SHP77 (cell line): ENCODE data around the gene GSG1L.

Experiments
- DNase-seq, 2 experiments: peaks; one replicate each; lab custom pipeline; 2025; lab: John Stamatoyannopoulos, UW

The GSG1L gene

GRCh38 chr16:28064150-28064549 is 636 bp upstream of the GSG1L start:
- no peak for DNase-seq

GRCh38 chr16:28062847-28063521 is 530 bp downstream of the GSG1L start:
- no peak for DNase-seq

GRCh38 chr16:28062261-28062846 is 1.2 kb downstream of the GSG1L start:
- no peak for DNase-seq

- DNase-seq = no peak
Measured at GRCh38 chr16:28061352-28062101, 2.0 kb downstream of the GSG1L start.

- DNase-seq = no peak
Measured at GRCh38 chr16:28059841-28060575, 3.5 kb downstream of the GSG1L start.

- DNase-seq = no peak
Measured at GRCh38 chr16:28058839-28059589, 4.5 kb downstream of the GSG1L start.

GRCh38 chr16:28057949-28058348 is 5.6 kb downstream of the GSG1L start:
- no peak for DNase-seq

GRCh38 chr16:28053461-28053860 is 10.1 kb downstream of the GSG1L start:
- DNase-seq = no peak

- DNase-seq = no peak
Measured at GRCh38 chr16:28052274-28053128, 11.0 kb downstream of the GSG1L start.

GRCh38 chr16:28051486-28051885 is 12.0 kb downstream of the GSG1L start:
- no peak for DNase-seq

GRCh38 chr16:28042811-28043210 is 20.7 kb downstream of the GSG1L start:
- no peak for DNase-seq

GRCh38 chr16:28041615-28042014 is 21.9 kb downstream of the GSG1L start:
- DNase-seq = no peak

GRCh38 chr16:28040039-28040438 is 23.5 kb downstream of the GSG1L start:
- no peak for DNase-seq

- DNase-seq = no peak
Measured at GRCh38 chr16:28039493-28039892, 24.0 kb downstream of the GSG1L start.

GRCh38 chr16:28038409-28038808 is 25.1 kb downstream of the GSG1L start:
- DNase-seq = no peak

GRCh38 chr16:28035866-28036393 is 27.6 kb downstream of the GSG1L start:
- DNase-seq = no peak

GRCh38 chr16:28033870-28034269 is 29.6 kb downstream of the GSG1L start:
- no peak for DNase-seq

GRCh38 chr16:28029387-28030002 is 34.0 kb downstream of the GSG1L start:
- no peak for DNase-seq

- DNase-seq = no peak
Measured at GRCh38 chr16:28027055-28027454, 36.5 kb downstream of the GSG1L start.

GRCh38 chr16:28025631-28026030 is 37.9 kb downstream of the GSG1L start:
- DNase-seq = no peak
